T-cell (primary cell): ENCODE results near the gene ARSG. TPM values are rescaled to one million over a fixed set of nuclear protein-coding genes. Genes with fewer than 3 reads are reported as not detected.

ENCODE experiments used
- ATAC-seq, 4 experiments: fragments of 200-7000 bp in 3 of 4; fragments of 150-1000 bp in 1 of 4; cut with Tn5 transposase; replicated peaks in 1 of 4; 1 replicate in 3 of 4; 2 replicates in 1 of 4; pipeline ENCODE4 v1.10.0; 2021; ENCODE audit warnings: moderate library complexity in 3 of 4, mild to moderate bottlenecking in 2 of 4, moderate number of reproducible peaks in 1 of 4
- CTCF ChIA-PET, 2 donors: fragments of 300-600 bp; sonication (Branson Sonifier 250); formaldehyde crosslinking; loops; one replicate each; lab custom pipeline; 2022; ENCODE audit warnings: antibody characterized with exemption in 2 of 2; lab: Charles Lee
- POLR2A ChIA-PET, 2 donors: fragments of 300-600 bp; sonication (Branson Sonifier 250); formaldehyde crosslinking; loops; one replicate each; lab custom pipeline; 2022; ENCODE audit warnings: antibody characterized with exemption in 2 of 2; lab: Charles Lee
- DNase-seq, 35 experiments: peaks; one replicate each; pipeline versions ENCODE4 v3.0.0 to v3.0.0-alpha.2; 2013 to 2023
- H3K27ac ChIP-seq: one replicate; pipeline ENCODE4 v1.5.1; 2013; ENCODE audit warnings: low read length
- H3K27me3 ChIP-seq, 2 experiments: replicated peaks in 1 of 2; 1 replicate in 1 of 2; 2 replicates in 1 of 2; pipeline versions ENCODE4 v1.6.1 to v1.7.0; 2013; ENCODE audit warnings: low read length in 1 of 2, mixed read lengths in 1 of 2; ENCODE audit not compliant: control insufficient read depth in 2 of 2, insufficient read depth in 2 of 2; ENCODE audit errors: extremely low read depth in 1 of 2
- H3K36me3 ChIP-seq, 2 donors: 1 replicate in 1 of 2; 2 replicates in 1 of 2; pipeline versions ENCODE4 v1.6.1 to v1.7.0; 2013; ENCODE audit warnings: low read length in 1 of 2; ENCODE audit not compliant: control insufficient read depth in 2 of 2, insufficient read depth in 1 of 2; ENCODE audit errors: extremely low read depth in 1 of 2
- H3K4me1 ChIP-seq, 2 experiments: 1 replicate in 1 of 2; 2 replicates in 1 of 2; pipeline versions ENCODE4 v1.6.1 to v1.7.0; 2013; ENCODE audit warnings: low read length in 2 of 2, mixed read lengths in 1 of 2; ENCODE audit not compliant: insufficient read depth in 2 of 2, control insufficient read depth in 1 of 2; ENCODE audit errors: extremely low read depth in 1 of 2
- H3K4me3 ChIP-seq, 2 donors: 1 replicate in 1 of 2; 2 replicates in 1 of 2; pipeline versions ENCODE4 v1.5.1 to v1.7.0; 2013; ENCODE audit warnings: mild to moderate bottlenecking in 2 of 2, low read length in 1 of 2, moderate library complexity in 1 of 2; ENCODE audit not compliant: control insufficient read depth in 1 of 2; ENCODE audit errors: extremely low read depth in 1 of 2
- H3K9me3 ChIP-seq: 2 replicates; pipeline ENCODE4 v1.7.0; 2013
- H3K27ac Mint-ChIP-seq, 2 donors: one replicate each; pipeline ENCODE4 v1.8.0; 2020 to 2021; ENCODE audit warnings: mild to moderate bottlenecking in 2 of 2, mixed read lengths in 2 of 2
- H3K27me3 Mint-ChIP-seq, 2 donors: one replicate each; pipeline ENCODE4 v1.8.0; 2021 to 2022; ENCODE audit warnings: mixed read lengths in 2 of 2
- H3K36me3 Mint-ChIP-seq: one replicate; pipeline ENCODE4 v1.8.0; 2021; ENCODE audit warnings: mixed read lengths
- H3K4me1 Mint-ChIP-seq, 3 donors: one replicate each; pipeline ENCODE4 v1.8.0; 2020 to 2022; ENCODE audit warnings: mixed read lengths in 3 of 3, mild to moderate bottlenecking in 1 of 3
- H3K4me3 Mint-ChIP-seq, 3 donors: one replicate each; pipeline ENCODE4 v1.8.0; 2020 to 2022; ENCODE audit warnings: mild to moderate bottlenecking in 3 of 3, mixed read lengths in 3 of 3, moderate library complexity in 3 of 3
- H3K9me3 Mint-ChIP-seq, 3 donors: one replicate each; pipeline ENCODE4 v1.8.0; 2020 to 2022; ENCODE audit warnings: mixed read lengths in 3 of 3
- WGBS: methylation state at CpG from one replicate; pipeline ENCODE4 v1.1.5; 2013; ENCODE audit warnings: missing lambda C conversion rate; ENCODE audit not compliant: insufficient coverage; 5-methylcytosine and 5-hydroxymethylcytosine counted together
- total RNA-seq, 35 experiments: library from RNA in 6 of 35; stranded (reverse) in 6 of 35; fragments of 120-200 nt in 1 of 35; gene quantifications; one replicate each; pipeline versions ENCODE4 v1.2.1 to v1.2.4 and lab custom pipeline; 2013 to 2026

Gene ARSG
- total RNA-seq, 5 donors from 2014 or later (not counting 1 experiment from before 2014, with no cell fraction given): 14.5 to 22.9 (median 17.8) TPM

DNA sequence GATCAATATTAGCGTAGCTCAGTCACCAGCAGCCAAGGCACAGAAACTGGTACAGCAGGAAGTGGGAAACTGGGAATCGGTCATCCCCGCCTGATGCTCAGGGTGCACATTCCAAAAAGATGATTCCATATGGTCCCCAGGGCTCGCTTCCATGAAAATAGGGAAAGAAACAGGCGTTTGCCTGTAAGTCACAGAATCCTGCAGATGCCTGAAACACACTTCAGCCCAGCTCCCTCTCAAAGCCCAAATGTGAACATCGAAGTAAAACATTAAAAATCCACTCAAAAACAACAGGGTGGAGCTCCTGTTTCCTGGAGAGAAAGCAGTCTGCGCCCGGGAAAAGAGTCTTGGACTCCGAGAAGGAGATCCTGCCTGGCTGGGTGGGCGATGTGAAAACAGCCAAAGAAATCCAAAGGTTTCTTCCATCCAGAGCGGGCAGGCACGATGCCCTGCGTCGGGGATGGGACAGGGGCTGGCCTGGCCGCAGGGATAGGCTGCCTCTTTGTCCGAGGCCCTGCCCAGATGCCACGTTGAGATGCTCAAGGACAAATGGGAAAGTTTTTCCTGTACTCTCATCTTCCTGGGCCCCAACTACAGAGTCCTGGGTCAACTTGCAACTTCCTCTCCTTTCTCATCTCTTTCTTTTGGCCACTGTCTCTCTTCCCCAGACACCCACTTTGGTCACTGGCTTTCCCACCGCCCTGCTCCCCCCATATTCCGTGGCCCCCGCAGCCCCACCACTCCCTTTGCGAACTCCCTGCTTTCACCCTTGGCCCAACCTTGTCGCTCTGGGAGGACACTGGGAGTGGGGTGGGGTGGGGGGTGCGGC lies 165.3 kb downstream of the ARSG start:
- POLR2A ChIA-PET: interaction anchor here (0.6 to 1.3 kb wide), 5 partner anchors 19 to 868 kb away, joined by 3 to 5 read pairs (median 3); partner anchors contain the start of gene AMZ2 (in 1 of the 2)
- H3K27me3 Mint-ChIP-seq: no peaks in the 10 kb centered on the region
- H3K9me3 Mint-ChIP-seq: no peaks in the 10 kb centered on the region
- no peak for ATAC-seq
- H3K36me3 Mint-ChIP-seq: peaks cover 3% of the 10 kb centered on the region
- Histone ChIP-seq H3K4me3 (peak overlapping the region; percentile 49 to 63), H3K36me3 (peaks cover 0 to 9% of the 10 kb centered on the region in 2 donors), H3K27me3 (no peaks in the 10 kb centered on the region), H3K9me3 (no peaks in the 10 kb centered on the region), H3K4me1 (peaks cover 19 to 37% of the 10 kb centered on the region in 2 experiments), H3K27ac (peak overlapping the region; percentile 35)
- H3K4me3 Mint-ChIP-seq: peak overlapping the region; percentile 77 to 84 (median 80)
- peak overlapping the region in 1 of 2 donors; percentile 74 for H3K27ac Mint-ChIP-seq
- CTCF ChIA-PET: interaction anchor here (0.7 to 3.1 kb wide), 7 partner anchors 12 to 276 kb away, joined by 3 to 14 read pairs (median 4); partner anchors contain the start of gene AMZ2 (in 1 of the 2)
- H3K4me1 Mint-ChIP-seq: peaks cover 44 to 54% (median 51%) of the 10 kb centered on the region in 3 donors
- WGBS: 71% methylated on average over 16 of the region's 23 CpGs
- no peak for DNase-seq

GRCh38 chr17:68457168-68457538 lies 165.9 kb downstream of the ARSG start, which contains the start of gene WIPI1:
WIPI1 (minus strand) TSS chr17:68457496; CDS start chr17:68457421, 75 bp downstream.
- DNase-seq: peak in 3 of 35 experiments; percentile 18 to 30 (median 21)

DNA sequence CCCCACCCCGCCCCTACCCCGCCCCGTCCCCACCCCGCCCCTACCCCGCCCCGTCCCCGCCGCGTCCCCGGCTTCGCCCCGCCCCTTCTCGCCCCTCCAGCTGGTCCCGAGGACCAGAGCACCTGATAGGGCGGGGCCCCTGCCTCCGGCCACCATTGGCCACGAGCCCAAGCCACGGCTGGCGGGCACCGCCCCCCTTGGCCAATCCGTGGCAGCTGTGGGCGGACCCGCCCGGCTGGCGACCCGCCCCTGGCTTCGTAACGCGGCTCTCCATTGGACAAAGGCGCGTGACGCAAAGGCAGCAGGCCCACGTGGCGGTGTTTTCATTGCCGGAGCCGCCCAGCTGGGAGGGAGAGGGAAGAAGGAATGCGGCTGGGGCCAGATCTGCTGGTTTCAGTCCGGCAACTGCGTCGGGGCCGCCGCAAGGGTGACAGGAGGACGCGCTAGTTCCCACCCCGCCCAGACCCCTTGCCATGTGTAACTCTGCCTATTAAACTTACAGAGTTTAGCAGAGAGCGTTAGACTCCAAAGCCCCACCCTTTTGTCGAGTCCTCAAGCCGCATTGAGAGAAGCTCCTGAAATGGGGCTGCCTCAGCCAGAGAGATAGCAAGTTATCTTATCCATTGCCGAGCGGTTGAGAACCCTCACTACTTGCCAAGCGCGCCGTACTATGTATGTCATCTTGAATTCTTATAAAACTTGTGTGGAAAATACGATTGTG lies 166.4 kb downstream of the ARSG start:
- Histone ChIP-seq H3K9me3 (no peaks in the 10 kb centered on the region), H3K27ac (peak overlapping the region; percentile 47), H3K36me3 (peaks cover 0 to 6% of the 10 kb centered on the region in 2 donors), H3K4me3 (peak overlapping the region; percentile 39 to 59), H3K4me1 (peaks cover 30 to 48% of the 10 kb centered on the region in 2 experiments), H3K27me3 (no peaks in the 10 kb centered on the region)
- peaks cover 55 to 64% (median 61%) of the 10 kb centered on the region in 3 donors for H3K4me1 Mint-ChIP-seq
- no peaks in the 10 kb centered on the region for H3K36me3 Mint-ChIP-seq
- ATAC-seq: peak; percentile 94 to 99 (median 98)
- peak overlapping the region; percentile 76 to 82 (median 77) for H3K4me3 Mint-ChIP-seq
- under 1% methylated on average over 34 of the region's 54 CpGs for WGBS
- peak; percentile 91 to 99 (median 97) for DNase-seq
- POLR2A ChIA-PET: interaction anchor here (0.5 to 1.5 kb wide), 9 partner anchors 20 to 1199 kb away, joined by 3 to 12 read pairs (median 6); partner anchors contain the start of gene AMZ2 (in 1 of the 2)
- H3K27me3 Mint-ChIP-seq: no peaks in the 10 kb centered on the region
- H3K27ac Mint-ChIP-seq: peak overlapping the region; percentile 78 to 87
- CTCF ChIA-PET: interaction anchor here (0.6 to 3.1 kb wide), 15 partner anchors 10 to 401 kb away, joined by 3 to 22 read pairs (median 5); partner anchors contain the start of gene AMZ2 (in 1 of the 2)
- no peaks in the 10 kb centered on the region for H3K9me3 Mint-ChIP-seq

More at GRCh38 chr17:68457168-68457538, 165.9 kb downstream of the ARSG start, which contains the start of gene WIPI1:
- peak within 1 kb of the TSS; percentile 78 to 87 for H3K27ac Mint-ChIP-seq
- peaks cover 50 to 60% (median 57%) of the 10 kb centered on the region in 3 donors for H3K4me1 Mint-ChIP-seq
- CTCF ChIA-PET: interaction anchor here (0.6 to 3.1 kb wide), 10 partner anchors 11 to 276 kb away, joined by 3 to 22 read pairs (median 6); partner anchors contain the start of gene AMZ2 (in 1 of the 2)
- H3K9me3 ChIP-seq: no peaks in the 10 kb centered on the region
- no peaks in the 10 kb centered on the region for H3K27me3 Mint-ChIP-seq
- peaks cover 25 to 43% of the 10 kb centered on the region in 2 experiments for H3K4me1 ChIP-seq
- H3K36me3 Mint-ChIP-seq: no peaks in the 10 kb centered on the region
- peaks cover 0 to 7% of the 10 kb centered on the region in 2 donors for H3K36me3 ChIP-seq
- ATAC-seq: no peak
- H3K4me3 ChIP-seq: peak within 1 kb of the TSS; percentile 49 to 63
- POLR2A ChIA-PET: interaction anchor here (0.5 to 1.4 kb wide), 7 partner anchors 20 to 366 kb away, joined by 3 to 12 read pairs (median 5); partner anchors contain the start of gene AMZ2 (in 1 of the 2)
- peak within 1 kb of the TSS; percentile 47 for H3K27ac ChIP-seq
- H3K4me3 Mint-ChIP-seq: peak within 1 kb of the TSS; percentile 77 to 84 (median 80)
- no peaks in the 10 kb centered on the region for H3K27me3 ChIP-seq
- H3K9me3 Mint-ChIP-seq: no peaks in the 10 kb centered on the region
- 0% methylated on average over 14 of the region's 39 CpGs for WGBS

GRCh38 chr17:68458260-68459036 lies 167.2 kb downstream of the ARSG start:
- no peaks in the 10 kb centered on the region for H3K9me3 Mint-ChIP-seq
- no peaks in the 10 kb centered on the region for H3K36me3 Mint-ChIP-seq
- H3K27me3 Mint-ChIP-seq: no peaks in the 10 kb centered on the region
- WGBS: 64% methylated on average over 5 of the region's 12 CpGs
- H3K4me3 Mint-ChIP-seq: peak overlapping the region; percentile 76 to 82 (median 77)
- H3K27ac Mint-ChIP-seq: peak overlapping the region; percentile 78 to 87
- peaks cover 31 to 52% of the 10 kb centered on the region in 2 experiments for H3K4me1 ChIP-seq
- ChIA-PET POLR2A (interaction anchor here (0.6 to 1.5 kb wide), 6 partner anchors 21 to 1200 kb away, joined by 3 to 10 read pairs (median 6); no protein-coding TSS in a partner anchor), CTCF (interaction anchor here (0.5 to 3.1 kb wide), 16 partner anchors 10 to 401 kb away, joined by 3 to 22 read pairs (median 5); partner anchors contain the start of gene AMZ2 (in 1 of the 2))
- H3K4me1 Mint-ChIP-seq: peaks cover 59 to 64% (median 63%) of the 10 kb centered on the region in 3 donors
- H3K9me3 ChIP-seq: no peaks in the 10 kb centered on the region
- peak overlapping the region; percentile 39 to 59 for H3K4me3 ChIP-seq
- DNase-seq (no peak), ATAC-seq (no peak)
- H3K27me3 ChIP-seq: no peaks in the 10 kb centered on the region
- peak overlapping the region; percentile 47 for H3K27ac ChIP-seq
- peaks cover 0 to 4% of the 10 kb centered on the region in 2 donors for H3K36me3 ChIP-seq

DNA sequence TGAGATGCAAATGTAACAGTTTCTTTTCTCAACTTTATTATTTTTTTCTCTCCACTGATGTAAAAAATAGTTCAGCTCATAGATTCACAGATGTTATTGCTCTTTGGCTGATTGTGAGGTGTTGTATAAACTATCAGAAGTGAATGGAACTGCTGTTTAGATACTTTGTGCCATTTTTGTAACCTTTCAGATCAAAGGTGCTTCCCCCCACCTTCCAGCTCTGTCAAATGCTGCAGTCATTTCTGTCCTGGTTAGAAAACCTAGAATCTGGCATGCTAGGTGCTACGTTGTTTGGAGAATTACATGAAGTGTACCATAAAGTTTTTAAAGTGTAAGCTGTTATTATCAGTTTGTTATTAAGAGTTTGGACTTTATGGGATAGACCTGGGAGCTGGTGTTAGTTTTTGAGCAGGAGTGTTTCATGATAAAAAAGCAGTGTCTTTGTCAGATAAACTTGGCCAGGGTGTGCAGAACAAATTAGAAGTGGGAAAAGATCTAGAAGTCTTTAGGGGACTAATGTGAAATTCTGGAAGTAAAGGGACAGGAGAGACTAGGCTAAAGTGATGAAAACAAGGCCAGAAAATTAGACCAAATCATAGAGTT lies 167.8 kb downstream of the ARSG start:
- POLR2A ChIA-PET: interaction anchor here (0.6 to 1.5 kb wide), 2 partner anchors 205 to 278 kb away, joined by 4 to 8 read pairs; no protein-coding TSS in a partner anchor
- 67% methylated on average over 1 of the region's 1 CpG for WGBS

More for the DNA sequence above, 167.8 kb downstream of the ARSG start:
- H3K4me3 Mint-ChIP-seq: peak overlapping the region in 1 of 3 donors; percentile 77
- Histone ChIP-seq H3K27ac (no peak overlapping the region), H3K4me3 (no peak overlapping the region), H3K36me3 (peaks cover 0 to 2% of the 10 kb centered on the region in 2 donors), H3K9me3 (no peaks in the 10 kb centered on the region), H3K4me1 (peaks cover 31 to 52% of the 10 kb centered on the region in 2 experiments), H3K27me3 (no peaks in the 10 kb centered on the region)
- H3K9me3 Mint-ChIP-seq: no peaks in the 10 kb centered on the region
- CTCF ChIA-PET: interaction anchor here (0.5 to 3.1 kb wide), 11 partner anchors 9 to 278 kb away, joined by 3 to 22 read pairs (median 5); partner anchors contain the start of gene AMZ2 (in 1 of the 2)
- H3K27me3 Mint-ChIP-seq: no peaks in the 10 kb centered on the region
- peaks cover 59 to 64% (median 63%) of the 10 kb centered on the region in 3 donors for H3K4me1 Mint-ChIP-seq
- DNase-seq (no peak), ATAC-seq (no peak)
- no peaks in the 10 kb centered on the region for H3K36me3 Mint-ChIP-seq
- peak overlapping the region in 1 of 2 donors; percentile 77 for H3K27ac Mint-ChIP-seq
